Epithelial cell of esophagus (primary cell): ENCODE results near the gene INTS6L.

Experiments
- DNase-seq: peaks from one replicate; pipeline ENCODE4 v3.0.0; 2010; ENCODE audit warnings: low read depth
- H3K4me3 ChIP-seq: 2 replicates; pipeline ENCODE4 v1.5.1; 2011; ENCODE audit warnings: mild to moderate bottlenecking, low read length, control low read depth
- CTCF ChIP-seq: IDR thresholded peaks from 2 replicates; pipeline ENCODE4 v1.5.1; 2011; ENCODE audit warnings: low read depth, mild to moderate bottlenecking, low read length, control low read depth, inconsistent platforms; ENCODE audit not compliant: insufficient read depth; ENCODE audit errors: missing control alignments

INTS6L gene

DNA sequence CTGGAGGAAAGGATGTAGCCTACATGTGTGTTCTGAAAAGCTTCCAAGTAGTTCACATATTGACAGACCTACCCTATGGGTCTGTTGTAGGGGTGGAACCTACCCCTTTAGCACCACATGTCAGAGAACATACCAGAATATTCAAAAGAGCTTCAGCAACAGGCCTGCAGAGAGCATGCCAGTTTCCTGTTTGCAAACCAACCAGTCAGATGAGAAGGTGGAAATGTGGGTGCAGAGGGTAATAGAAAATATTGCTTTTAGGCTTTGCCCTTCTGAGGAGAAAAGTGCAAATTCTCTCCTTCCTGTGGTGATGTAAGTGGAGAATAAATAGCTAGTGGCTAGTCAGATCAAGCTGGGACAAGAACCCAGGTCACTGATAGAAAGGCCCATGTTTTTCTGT lies 16.4 kb downstream of the INTS6L start:
- no peak for DNase-seq
- no peak overlapping the region for H3K4me3 ChIP-seq
- TF ChIP-seq CTCF, result no peak

GRCh38 chrX:135541351-135541750 lies 20.9 kb downstream of the INTS6L start:
- DNase-seq, result no peak
- TF ChIP-seq CTCF, result no peak
- no peak overlapping the region for H3K4me3 ChIP-seq

GRCh38 chrX:135543172-135543571 lies 22.7 kb downstream of the INTS6L start:
- no peak for DNase-seq
- no peak overlapping the region for H3K4me3 ChIP-seq
- TF ChIP-seq CTCF, result no peak

DNA sequence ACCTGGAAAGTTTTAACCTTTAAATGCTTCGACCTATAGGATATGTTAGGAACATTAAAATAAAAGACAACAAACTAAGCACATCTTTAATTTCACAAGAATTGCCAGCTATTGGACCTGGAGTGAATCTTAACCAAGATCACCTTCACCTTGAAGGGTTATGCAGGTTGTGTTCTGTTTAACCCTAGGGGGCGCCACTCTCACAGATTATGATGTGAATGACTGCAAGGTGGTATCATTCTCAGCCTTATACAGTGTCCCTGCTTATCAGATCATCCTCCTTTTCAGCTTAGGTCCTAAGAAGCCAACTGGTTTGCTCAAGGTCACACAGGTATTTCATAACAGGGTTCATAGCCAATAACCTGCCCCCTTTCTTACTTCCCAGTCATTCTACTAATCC lies 23.5 kb downstream of the INTS6L start:
- H3K4me3 ChIP-seq, result no peak overlapping the region
- TF ChIP-seq CTCF, result no peak
- DNase-seq, result peak; percentile 2

DNA sequence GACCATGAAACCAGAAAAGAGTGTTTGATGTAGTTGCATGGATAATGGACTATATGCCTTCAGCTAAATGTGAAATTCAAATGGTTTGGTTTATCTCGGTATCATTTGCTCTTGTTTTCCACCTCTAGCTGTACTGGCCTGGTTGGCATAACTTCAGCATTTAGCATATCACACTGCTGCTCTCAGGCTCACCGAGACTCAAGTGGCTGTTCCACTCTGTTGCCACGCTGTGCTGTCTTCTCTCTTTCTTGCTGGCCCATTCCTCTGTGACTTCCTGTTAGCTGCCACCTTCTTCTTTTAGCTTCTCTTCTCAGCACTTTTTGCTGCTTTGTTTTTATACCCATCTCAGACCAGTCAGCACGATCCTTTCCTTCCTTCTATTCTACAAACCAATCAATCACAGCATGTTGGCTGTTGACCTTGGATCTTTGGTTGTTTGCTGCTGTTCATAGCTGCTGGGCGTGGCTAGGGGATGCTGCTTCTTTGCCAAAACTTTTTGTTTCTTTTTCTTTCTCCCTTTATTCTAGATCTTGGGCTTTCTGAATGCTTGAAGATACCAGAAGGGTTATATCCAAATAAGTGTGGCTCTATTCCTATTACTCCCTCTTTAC lies 24.0 kb downstream of the INTS6L start:
- TF ChIP-seq CTCF, result no peak
- no peak for DNase-seq

GRCh38 chrX:135547767-135548166 lies 27.3 kb downstream of the INTS6L start:
- TF ChIP-seq CTCF, result no peak
- no peak overlapping the region for H3K4me3 ChIP-seq
- DNase-seq, result no peak

More for the DNA sequence above, 24.0 kb downstream of the INTS6L start:
- no peak overlapping the region for H3K4me3 ChIP-seq

DNA sequence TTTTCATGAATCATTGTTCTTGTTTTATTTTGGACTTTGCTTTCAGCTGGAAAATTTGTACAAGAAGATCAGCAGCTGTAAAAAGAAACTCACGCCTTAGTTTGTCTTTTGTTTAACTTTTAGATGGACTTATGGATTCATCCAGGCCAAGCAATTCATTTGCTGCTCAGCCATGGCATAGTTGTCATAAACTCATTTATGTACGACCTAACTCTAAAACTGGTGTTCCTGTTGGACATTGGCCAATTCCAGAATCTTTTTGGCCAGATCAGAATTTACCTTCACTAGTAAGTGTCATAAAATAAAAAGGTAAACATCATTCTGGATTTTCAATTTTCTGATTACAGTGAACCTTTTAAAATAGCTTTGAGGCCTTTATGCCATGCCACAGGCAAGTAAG lies 29.1 kb downstream of the INTS6L start:
- no peak for TF ChIP-seq CTCF
- H3K4me3 ChIP-seq, result no peak overlapping the region
- no peak for DNase-seq
